ENCODE results near the gene LDLRAD3. TPM values are rescaled to one million over a fixed set of nuclear protein-coding genes. Genes with fewer than 3 reads are reported as not detected.

The LDLRAD3 gene
- total RNA-seq, 1 donor from 2014 or later = 8.6 TPM

DNA sequence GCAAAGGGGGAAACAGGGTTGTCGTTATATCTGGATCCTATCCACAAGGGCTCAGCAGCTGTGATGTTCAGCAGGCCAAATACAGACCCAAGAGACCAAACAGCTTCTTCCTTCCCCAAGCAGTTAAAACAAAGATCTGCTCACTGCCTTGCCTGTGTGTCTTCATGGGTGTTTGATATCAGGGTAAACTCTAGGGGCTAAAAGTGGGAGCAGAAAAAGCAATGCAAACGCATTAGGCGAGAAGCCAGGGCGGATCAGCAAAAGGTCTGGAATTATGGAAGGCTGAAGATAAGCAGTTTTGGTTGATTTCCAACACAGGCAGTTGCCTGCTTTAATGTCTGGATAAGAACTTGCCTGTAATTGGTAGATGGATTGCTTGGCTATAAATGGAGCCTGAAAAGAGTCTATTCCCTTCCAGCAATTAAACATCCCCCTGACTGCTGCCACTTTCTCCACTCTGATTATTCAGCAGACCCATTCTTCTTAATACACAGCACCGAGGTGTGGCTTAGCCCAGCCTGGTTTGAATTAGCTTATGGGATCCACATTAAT, 219.1 kb downstream of the LDLRAD3 start:
- no peaks in the 10 kb centered on the region for H3K27me3 Mint-ChIP-seq (ENCODE audit: low read depth)
- TF ChIP-seq, protein P1, sequence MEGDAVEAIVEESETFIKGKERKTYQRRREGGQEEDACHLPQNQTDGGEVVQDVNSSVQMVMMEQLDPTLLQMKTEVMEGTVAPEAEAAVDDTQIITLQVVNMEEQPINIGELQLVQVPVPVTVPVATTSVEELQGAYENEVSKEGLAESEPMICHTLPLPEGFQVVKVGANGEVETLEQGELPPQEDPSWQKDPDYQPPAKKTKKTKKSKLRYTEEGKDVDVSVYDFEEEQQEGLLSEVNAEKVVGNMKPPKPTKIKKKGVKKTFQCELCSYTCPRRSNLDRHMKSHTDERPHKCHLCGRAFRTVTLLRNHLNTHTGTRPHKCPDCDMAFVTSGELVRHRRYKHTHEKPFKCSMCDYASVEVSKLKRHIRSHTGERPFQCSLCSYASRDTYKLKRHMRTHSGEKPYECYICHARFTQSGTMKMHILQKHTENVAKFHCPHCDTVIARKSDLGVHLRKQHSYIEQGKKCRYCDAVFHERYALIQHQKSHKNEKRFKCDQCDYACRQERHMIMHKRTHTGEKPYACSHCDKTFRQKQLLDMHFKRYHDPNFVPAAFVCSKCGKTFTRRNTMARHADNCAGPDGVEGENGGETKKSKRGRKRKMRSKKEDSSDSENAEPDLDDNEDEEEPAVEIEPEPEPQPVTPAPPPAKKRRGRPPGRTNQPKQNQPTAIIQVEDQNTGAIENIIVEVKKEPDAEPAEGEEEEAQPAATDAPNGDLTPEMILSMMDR (IDR thresholded peaks at IDR 0.05) = no peak
- H3K4me1 Mint-ChIP-seq (ENCODE audit: low read depth) = peaks cover 23% of the 10 kb centered on the region
- no peaks in the 10 kb centered on the region for H3K9me3 Mint-ChIP-seq (ENCODE audit: low read depth)
- no peak for DNase-seq (ENCODE audit: low spot score)
- H3K36me3 Mint-ChIP-seq (ENCODE audit: low read depth) = no peaks in the 10 kb centered on the region
- H3K27ac Mint-ChIP-seq (ENCODE audit: unreplicated experiment) = no peak overlapping the region
- H3K4me3 Mint-ChIP-seq (ENCODE audit: unreplicated experiment) = no peak overlapping the region

DNA sequence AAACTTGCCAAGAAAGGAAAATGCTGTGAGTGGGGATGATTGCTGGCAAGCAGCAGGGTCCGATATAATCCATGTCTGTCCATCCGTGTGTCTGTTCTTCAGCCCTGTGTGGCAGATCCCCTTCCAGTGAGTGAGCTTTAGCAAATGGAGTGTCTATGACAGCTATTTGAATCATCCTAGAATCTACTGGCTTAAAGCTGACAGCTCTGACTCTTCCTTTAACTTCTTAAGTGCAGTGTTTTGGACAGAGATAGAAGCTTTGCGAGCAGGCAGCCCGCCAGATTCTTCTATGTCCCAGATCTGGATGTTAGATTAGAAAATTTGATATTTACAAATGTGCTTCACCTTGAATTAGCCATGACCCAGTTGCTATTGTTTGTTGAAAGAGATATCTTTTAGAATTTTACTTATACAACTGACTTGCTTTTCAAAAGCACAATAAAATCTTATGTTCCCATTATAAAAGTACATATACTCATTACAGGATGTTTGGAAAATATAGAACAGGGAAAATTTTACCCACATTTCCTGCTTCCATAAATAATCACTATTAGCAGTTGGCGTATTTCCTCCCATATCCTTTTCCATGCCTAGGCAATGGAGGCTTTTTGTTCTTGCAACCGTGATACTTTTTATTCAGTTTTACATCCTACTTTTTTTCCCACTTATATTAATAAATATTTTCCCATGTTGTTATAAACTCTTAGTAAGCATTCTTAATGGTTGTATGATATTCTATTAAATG, 220.8 kb downstream of the LDLRAD3 start:
- H3K36me3 Mint-ChIP-seq (ENCODE audit: low read depth) = no peaks in the 10 kb centered on the region
- peaks cover 23% of the 10 kb centered on the region for H3K4me1 Mint-ChIP-seq (ENCODE audit: low read depth)
- TF ChIP-seq, protein P1 (IDR thresholded peaks at IDR 0.05) = no peak
- no peak overlapping the region for H3K27ac Mint-ChIP-seq (ENCODE audit: unreplicated experiment)
- H3K9me3 Mint-ChIP-seq (ENCODE audit: low read depth) = no peaks in the 10 kb centered on the region
- no peak for DNase-seq (ENCODE audit: low spot score)
- no peak overlapping the region for H3K4me3 Mint-ChIP-seq (ENCODE audit: unreplicated experiment)
- H3K27me3 Mint-ChIP-seq (ENCODE audit: low read depth) = no peaks in the 10 kb centered on the region

DNA sequence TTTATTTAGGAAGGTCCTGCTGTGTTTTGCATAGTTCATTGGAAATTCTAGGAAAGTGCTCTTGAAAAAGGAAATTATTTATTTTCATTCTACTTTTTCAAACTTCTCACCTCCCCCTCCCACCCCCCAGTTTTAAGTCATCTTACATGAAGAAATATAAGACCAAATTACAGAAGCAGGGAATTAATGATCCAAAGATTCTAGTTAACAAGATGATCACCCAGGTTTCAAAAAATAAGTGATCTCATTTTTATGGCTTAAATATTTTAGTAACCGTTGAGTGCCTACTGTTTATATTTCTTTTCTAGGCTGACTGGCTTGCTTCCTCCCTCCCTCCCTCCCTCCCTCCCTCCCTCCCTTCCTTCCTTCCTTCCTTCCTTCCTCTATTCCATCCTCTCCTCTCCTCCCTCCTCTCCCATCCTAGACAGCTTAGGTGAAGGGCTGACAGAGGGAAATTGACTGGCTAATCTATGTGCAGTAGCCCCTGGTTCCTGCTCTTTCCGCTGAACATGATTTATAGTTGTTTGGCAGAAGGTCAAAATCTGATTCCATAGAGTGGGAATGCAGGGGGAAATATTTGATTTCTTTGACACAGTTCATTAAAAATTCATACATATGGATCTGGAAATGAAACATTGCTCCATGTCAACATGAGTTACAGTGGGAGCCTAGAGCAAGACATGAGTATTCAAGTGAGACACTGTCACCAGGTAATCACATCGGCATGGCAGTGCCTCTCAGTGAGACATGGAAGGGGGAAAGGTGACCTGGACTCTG, 221.9 kb downstream of the LDLRAD3 start:
- Mint-ChIP-seq H3K9me3 (ENCODE audit: low read depth) (no peaks in the 10 kb centered on the region), H3K27ac (ENCODE audit: unreplicated experiment) (no peak overlapping the region)
- no peak for DNase-seq (ENCODE audit: low spot score)

DNA sequence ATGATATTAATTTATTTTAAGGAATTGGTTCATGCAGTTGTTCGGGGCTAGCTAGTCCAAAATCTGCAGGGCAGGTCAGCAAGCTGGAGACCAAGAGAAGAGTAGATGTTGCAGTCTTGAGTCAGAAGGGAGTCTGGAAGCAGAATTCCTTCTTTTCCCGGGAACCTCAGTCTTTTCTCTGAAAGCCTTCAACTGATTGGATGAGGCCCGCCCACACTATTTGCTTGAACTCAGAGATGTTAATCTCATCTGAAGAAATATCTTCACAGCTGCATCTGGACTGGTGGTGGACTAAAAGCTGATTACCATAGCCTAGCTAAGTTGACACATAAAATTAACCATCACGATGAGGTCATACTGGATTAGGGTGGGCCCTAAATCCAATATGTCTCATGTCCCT, 223.2 kb downstream of the LDLRAD3 start:
- peaks cover 17% of the 10 kb centered on the region for H3K4me1 Mint-ChIP-seq (ENCODE audit: low read depth)
- TF ChIP-seq, protein P1 (IDR thresholded peaks at IDR 0.05) = no peak
- H3K27me3 Mint-ChIP-seq (ENCODE audit: low read depth) = no peaks in the 10 kb centered on the region

More for the DNA sequence above, 221.9 kb downstream of the LDLRAD3 start:
- Mint-ChIP-seq H3K4me1 (ENCODE audit: low read depth) (peaks cover 23% of the 10 kb centered on the region), H3K27me3 (ENCODE audit: low read depth) (no peaks in the 10 kb centered on the region), H3K4me3 (ENCODE audit: unreplicated experiment) (no peak overlapping the region), H3K36me3 (ENCODE audit: low read depth) (no peaks in the 10 kb centered on the region)
- TF ChIP-seq, protein P1 (IDR thresholded peaks at IDR 0.05) = no peak

DNA sequence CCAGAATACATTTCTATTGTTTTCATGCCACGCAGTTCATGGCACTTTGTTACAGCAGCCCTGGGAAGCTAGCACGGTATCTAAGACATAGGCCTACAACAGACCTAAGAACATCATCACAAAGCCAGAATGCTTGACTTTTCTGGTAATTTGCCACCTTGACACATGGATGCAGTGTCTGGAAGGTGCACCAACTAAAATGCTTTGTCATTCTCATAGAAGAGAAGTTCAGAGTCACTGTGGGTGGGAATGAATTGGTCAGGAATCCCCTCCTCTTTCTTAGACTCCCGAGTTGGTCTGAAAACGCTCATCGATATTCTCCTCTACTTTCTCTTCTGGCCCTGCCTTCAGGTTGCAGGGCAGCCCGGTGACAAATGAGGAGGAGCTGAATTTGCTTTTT, 223.9 kb downstream of the LDLRAD3 start:
- Mint-ChIP-seq H3K9me3 (ENCODE audit: low read depth) (peaks cover 16% of the 10 kb centered on the region), H3K4me1 (ENCODE audit: low read depth) (peaks cover 13% of the 10 kb centered on the region), H3K27me3 (ENCODE audit: low read depth) (no peaks in the 10 kb centered on the region), H3K4me3 (ENCODE audit: unreplicated experiment) (no peak overlapping the region), H3K27ac (ENCODE audit: unreplicated experiment) (no peak overlapping the region), H3K36me3 (ENCODE audit: low read depth) (peaks cover 6% of the 10 kb centered on the region)
- TF ChIP-seq, protein P1 (IDR thresholded peaks at IDR 0.05) = no peak
- DNase-seq (ENCODE audit: low spot score) = no peak

More for the DNA sequence above, 223.2 kb downstream of the LDLRAD3 start:
- peaks cover 6% of the 10 kb centered on the region for H3K36me3 Mint-ChIP-seq (ENCODE audit: low read depth)
- DNase-seq (ENCODE audit: low spot score) = no peak
- no peak overlapping the region for H3K27ac Mint-ChIP-seq (ENCODE audit: unreplicated experiment)
- H3K9me3 Mint-ChIP-seq (ENCODE audit: low read depth) = peaks cover 12% of the 10 kb centered on the region
- H3K4me3 Mint-ChIP-seq (ENCODE audit: unreplicated experiment) = no peak overlapping the region
